Measurements from ENCODE around the gene MYBPC1.
"Not testable (repeated sequence)": the region's sequence is repeated elsewhere in the genome, so short reads cannot be mapped to it uniquely, and the experiment has no call there.

MYBPC1 gene

DNA sequence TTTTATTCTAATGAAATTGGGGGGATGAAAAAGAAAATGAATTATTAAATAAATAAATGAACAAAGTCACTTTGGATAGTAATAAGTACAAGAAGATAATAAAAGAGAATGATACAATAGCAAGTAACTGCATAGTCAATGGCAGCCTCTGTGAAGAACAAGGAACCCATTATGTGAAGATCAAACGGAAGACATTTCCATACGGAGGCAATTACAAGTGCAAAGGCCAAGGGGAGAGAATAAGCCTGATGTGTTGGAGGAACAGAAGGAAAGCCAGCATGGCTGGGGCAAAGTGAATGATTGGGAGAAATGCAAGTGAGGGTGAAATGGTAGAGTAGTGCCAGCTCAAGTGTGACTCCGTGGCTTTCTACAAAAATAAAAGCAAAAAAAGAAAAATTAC is 58.7 kb downstream of the MYBPC1 start:
- in situ Hi-C loops (cut with MboI; ENCODE audit: low sequenced_read_pairs) = no loop called here

DNA sequence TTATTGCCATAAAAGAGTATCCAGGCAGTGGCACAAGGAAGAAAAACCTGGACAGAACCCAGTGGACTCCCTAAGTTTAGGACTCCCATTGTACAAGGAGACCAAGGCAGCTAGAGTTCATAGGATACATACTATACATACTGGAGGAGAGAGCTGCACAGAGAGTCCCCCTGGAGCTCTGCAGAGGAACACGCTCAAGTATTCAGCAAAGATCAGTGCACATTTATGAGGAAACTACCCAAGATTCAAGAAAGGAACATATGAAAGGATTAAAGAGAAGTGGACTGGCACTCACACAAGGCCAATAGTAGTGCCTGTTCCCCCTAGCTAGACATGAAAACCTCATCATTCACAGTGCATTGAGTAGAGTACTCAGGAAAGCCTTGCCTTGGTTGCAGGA is 59.7 kb downstream of the MYBPC1 start:
- in situ Hi-C loops (cut with MboI; ENCODE audit: low sequenced_read_pairs) = no loop called here

DNA sequence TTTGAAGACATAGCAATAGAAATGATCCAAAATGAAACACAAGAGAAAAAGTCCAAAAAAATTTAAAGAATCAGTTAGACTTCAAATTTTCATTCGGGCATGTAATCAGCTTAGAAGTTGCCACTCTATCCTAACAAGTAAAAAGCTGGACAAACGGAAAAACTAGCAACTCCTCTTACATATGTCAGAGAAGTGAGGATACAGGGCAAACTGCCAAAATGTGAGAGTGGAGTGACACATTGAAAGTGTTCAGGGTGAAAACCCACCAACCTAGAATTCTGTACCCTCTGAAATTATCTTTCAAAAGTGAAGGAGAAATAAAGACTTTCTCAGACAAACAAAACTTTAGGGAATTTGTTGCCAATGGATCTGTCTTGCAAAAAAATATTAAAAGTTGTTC is 60.6 kb downstream of the MYBPC1 start:
- in situ Hi-C loops (cut with MboI; ENCODE audit: low sequenced_read_pairs) = no loop called here

DNA sequence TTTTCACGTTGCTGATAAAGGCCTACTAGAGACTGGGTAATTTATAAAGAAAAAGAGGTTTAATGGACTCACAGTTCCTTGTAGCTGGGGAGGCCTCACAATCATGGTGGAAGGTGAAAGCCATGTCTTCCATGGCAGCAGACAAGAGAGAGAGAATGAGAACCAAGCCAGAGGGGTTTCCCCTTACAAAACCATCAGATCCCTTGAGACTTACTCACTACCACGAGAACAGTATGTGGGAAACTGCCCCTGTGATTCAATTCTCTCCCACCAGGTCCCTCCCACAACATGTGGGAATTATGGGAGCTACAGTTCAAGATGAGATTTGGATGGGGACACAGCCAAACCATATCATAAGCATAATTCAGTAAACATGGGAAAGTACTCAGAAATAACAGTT is 65.9 kb downstream of the MYBPC1 start:
- in situ Hi-C loops (cut with MboI; ENCODE audit: low sequenced_read_pairs) = not testable (repeated sequence)

DNA sequence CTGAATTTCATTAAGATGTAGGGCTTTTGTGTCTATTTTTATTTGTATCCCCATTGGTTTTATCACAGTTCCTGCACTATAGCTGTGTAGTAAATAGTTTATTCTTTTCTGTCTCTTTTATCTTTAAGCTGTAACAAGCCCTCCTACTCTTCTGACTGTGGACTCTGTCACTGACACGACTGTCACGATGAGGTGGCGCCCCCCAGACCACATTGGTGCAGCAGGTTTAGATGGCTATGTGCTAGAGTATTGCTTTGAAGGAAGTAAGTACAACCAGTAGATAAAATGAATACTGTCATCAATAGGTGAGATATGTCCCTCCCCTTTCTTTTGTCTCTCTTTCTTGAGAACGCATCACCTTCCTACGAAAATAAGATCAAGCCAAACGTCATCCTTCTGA is 68.5 kb downstream of the MYBPC1 start:
- in situ Hi-C loops (cut with MboI; ENCODE audit: low sequenced_read_pairs) = no loop called here

DNA sequence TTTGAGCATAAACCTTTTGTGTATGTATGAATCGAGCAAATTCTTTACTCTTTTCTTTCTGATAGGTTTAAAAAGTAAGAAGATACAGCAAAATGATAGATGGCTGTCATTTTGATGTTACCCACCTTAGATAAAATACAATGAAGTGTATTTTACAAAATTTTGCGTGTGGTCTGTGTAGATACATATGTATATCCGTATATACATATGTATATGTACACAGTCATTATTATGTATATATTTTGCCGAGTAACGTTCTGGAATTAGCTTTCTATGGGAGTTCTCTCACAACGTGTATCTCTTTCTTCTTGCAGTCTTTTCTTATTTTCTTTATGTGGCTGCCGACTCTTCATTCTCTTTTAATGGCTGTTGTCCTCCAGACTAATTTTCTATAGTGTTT is 70.2 kb downstream of the MYBPC1 start:
- in situ Hi-C loops (cut with MboI; ENCODE audit: low sequenced_read_pairs) = no loop called here

DNA sequence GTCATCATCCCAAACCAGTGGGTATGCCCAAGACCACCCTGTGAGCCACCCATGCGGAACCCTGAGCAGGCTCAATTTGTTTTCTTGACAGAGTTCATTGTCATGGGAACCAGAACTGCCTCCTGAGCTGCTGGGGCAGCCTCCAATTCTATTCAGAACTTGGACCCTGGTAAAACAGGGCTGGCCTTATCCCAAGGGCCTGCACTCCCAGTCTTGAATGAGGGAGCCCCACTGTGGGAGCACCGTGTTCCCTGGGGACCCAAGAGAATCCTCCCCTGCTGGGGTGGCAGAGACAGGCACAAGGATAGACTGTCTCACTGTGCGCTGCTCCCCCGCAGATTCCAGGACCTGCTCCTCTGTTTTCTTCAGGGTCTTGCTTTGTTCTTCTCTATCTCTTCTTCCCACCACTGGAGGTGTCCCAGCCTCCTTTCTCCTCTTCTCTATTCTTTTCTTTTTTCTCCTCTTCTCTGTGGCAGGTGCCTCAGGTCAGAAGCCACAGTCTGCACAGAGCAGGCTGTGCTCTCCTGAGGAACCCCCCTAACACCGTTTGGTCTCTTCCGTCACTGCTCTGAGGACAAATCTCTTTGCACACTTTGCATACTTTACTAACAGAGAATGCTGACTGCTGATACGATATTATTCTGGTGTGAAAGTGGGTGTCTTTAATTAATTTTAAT is 71.4 kb downstream of the MYBPC1 start:
- in situ Hi-C loops (cut with MboI; ENCODE audit: low sequenced_read_pairs) = no loop called here

DNA sequence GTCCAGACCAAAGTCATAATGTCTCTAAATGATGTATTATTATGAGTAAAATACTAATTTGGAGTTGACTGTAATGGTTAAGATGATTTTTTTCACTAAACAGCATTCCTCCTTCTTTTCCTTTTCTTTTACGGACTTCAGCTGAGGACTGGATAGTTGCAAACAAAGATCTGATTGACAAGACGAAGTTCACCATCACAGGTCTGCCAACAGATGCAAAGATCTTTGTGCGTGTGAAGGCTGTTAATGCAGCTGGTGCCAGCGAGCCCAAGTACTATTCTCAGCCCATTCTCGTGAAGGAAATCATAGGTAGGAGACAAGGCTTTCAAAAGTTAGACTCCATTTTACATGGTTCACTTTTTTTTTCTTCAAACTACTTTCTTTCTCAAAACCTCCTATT is 72.8 kb downstream of the MYBPC1 start:
- in situ Hi-C loops (cut with MboI; ENCODE audit: low sequenced_read_pairs) = no loop called here

DNA sequence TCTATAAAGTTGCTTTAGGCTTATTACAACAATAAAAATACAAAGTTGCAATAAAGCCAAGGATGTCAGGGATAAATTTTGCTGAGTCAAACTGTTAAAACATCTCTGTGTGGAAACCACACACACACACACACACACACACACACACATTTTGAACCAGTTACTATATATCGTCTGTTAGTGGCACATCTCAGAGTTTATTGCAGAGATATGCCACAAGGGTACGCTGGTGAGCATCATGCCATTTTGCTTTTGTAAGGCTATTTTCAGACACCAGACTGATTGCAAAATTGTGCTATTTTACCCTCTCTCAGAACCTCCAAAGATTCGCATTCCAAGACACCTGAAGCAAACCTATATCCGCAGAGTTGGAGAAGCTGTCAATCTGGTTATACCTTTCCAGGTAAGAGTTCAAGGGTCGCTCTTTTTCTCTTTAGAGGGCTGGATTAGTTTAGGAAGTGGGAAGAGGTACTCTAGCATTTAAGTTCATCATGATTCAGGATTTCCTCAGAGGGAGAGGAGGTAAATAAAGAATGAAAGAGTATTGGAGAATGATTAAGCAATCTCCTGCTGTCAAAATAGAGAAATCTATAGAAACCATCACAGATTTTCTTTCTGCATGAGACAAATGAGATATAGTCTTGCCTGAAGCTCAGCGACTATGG is 75.4 kb downstream of the MYBPC1 start:
- in situ Hi-C loops (cut with MboI; ENCODE audit: low sequenced_read_pairs) = no loop called here

DNA sequence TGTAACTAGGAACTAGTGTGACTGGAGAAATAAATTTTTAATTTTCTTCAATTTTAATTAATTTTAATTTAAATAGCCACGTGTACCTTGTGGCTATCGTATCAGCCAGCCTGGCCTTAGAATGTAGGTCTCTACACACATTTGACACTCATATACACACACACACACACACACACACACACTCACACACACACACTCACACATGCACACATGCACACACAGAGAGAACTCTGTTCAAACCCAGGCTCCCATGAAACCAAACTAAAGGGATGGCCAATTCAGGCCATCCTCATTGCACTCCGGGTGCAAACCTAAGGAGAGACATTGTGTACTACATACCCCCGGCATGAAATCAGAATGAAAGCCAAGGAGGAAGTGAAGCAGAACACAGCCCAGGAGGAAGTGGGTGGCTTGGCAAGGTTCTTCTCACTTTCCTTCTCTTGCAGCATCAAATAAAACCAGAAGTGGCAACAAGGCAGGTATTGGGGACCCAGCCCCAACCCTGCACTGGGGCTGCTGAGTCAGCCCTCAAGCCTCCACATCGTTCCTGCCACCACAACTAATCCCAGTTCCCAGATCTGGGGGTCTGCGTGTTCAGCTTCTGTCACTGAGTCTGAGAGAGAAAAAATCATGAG is 76.5 kb downstream of the MYBPC1 start:
- in situ Hi-C loops (cut with MboI; ENCODE audit: low sequenced_read_pairs) = no loop called here

DNA sequence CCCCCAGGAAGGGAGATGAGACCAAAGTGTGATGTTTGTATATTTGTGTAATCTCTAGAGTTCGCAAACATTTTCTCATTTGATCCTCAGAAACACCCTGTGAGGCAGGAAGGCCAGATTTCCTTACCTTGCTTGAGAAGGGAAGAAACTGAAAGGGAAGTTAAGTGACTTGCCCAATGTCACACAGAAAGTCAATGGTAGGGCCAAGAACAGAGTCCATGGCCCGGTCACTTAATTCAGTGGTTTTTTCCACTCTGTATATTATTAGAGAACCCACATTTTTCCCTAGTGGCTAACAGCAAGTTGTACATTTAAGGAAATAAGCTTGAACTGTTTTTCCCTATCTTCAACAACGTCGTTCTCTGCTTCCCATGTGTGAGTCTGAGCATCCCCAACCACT is 77.1 kb downstream of the MYBPC1 start:
- in situ Hi-C loops (cut with MboI; ENCODE audit: low sequenced_read_pairs) = no loop called here

DNA sequence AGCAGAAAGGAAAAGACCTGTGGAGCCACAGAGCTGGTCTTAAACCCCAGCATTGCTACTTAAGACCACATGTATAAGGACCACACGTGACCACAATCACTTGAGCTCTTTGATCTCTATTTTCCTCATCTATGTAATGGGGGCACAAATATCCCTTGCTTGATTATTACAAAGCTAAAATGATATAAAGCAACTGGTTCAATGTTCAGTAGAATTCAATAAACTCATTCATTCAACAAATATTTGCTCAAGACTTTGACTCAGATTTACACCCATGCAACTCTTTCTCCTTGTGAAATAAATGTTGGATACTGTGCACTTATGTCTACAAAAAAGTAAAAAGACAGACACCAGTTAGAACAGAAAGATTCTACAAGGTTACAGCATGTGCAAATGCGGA is 80.8 kb downstream of the MYBPC1 start:
- in situ Hi-C loops (cut with MboI; ENCODE audit: low sequenced_read_pairs) = no loop called here

DNA sequence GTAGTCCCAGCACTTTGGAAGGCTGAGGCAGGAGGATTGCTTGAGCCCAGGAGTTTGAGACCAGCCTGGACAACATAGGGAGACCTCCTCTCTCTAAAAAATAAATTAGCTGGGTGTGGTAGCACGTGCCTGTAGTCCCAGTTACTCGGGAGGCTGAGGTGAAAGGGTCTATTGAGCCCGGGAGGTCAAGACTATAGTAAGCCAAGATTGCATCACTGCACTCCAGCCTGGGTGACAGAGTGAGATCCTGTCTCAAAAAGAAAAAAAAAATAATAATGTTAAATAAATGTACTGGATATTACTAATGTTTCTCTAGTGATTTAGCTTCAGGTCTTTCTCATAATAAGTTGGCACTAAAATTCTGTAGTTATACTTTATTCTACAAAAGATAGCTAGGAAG is 81.7 kb downstream of the MYBPC1 start:
- in situ Hi-C loops (cut with MboI; ENCODE audit: low sequenced_read_pairs) = not testable (repeated sequence)

DNA sequence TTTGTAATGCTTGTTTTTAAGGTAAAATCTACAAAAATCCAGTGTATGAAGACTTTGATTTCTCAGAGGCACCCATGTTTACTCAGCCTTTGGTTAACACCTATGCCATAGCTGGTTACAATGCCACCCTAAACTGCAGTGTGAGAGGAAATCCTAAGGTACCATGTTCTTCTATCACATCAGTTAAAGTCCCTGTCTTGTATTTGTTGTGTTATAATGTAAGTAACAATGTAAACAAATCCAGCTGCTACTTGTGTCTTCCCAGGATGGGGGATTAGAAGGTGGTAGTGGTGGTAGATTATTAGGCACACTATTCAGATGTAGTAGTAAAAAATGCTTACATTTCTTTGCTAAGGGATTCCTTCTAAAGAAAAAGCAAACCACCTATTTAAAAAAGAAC is 83.3 kb downstream of the MYBPC1 start:
- in situ Hi-C loops (cut with MboI; ENCODE audit: low sequenced_read_pairs) = no loop called here

DNA sequence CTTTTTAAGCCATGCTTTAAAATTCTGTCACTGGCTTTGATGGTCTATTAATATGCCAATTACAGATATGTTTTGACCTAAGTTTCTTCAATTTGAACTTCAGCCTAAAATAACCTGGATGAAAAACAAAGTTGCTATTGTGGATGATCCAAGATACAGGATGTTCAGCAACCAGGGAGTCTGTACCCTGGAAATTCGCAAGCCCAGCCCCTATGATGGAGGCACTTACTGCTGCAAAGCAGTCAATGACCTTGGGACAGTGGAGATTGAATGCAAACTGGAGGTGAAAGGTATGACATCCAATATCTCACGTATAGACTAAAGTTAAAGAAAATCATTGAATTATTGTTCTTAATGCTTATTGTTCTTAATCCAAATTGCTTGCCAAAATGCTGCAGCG is 85.5 kb downstream of the MYBPC1 start:
- in situ Hi-C loops (cut with MboI; ENCODE audit: low sequenced_read_pairs) = no loop called here

DNA sequence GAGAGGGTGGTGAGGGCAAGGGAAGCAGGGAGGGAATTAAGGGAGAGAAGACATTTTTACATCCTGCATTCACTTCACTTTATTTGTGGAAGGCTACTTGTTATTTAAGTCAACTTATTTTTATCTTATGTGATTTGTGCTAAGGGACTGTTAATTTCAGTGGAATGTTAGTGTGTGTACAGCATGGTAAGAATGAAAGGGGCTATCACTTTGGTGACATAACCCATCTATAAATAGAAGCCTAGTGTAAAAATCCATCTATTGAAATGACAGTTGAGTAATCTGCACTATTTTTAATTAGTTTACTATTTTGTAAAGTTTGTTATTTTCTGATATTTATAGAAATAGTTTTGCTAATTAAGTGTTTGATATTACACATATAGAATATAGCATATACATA is 85.9 kb downstream of the MYBPC1 start:
- in situ Hi-C loops (cut with MboI; ENCODE audit: low sequenced_read_pairs) = no loop called here

DNA sequence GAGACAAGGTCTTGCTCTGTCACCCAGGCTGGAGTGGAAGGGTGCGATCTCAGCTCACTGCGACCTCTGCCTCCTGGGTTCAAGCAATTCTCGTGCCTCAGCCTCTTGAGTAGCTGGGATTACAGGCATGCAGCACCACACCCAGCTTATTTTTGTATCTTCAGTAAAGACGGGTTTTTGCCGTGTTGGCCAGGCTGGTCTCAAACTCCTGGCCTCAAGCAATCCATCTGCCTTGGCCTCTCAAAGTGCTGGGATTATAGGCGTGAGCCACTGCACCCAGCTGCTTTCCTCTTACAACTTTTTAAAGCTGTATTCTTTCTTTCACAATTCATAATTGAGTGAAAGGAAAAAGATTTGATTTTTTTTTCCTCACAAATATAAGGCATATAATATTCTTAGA is 86.9 kb downstream of the MYBPC1 start:
- in situ Hi-C loops (cut with MboI; ENCODE audit: low sequenced_read_pairs) = not testable (repeated sequence)

DNA sequence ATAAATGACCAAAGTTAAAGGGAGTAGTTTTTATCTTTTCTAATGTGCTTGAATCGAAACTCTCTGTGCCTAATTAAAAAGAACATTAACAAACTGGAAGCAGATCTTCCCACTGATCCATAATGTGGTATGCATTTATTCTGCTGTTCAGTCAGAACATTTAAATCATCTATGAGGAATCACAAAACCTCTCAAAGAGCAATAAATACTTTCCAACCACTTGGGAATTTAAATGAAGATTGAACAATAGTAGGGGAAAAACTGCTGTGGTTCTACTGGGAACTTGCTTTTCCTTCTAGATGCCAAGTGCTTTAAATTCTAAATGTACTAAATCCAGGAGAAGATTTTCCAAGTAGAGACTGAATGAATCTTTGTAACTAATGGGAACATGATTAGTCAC is 90.3 kb downstream of the MYBPC1 start:
- in situ Hi-C loops (cut with MboI; ENCODE audit: low sequenced_read_pairs) = no loop called here

DNA sequence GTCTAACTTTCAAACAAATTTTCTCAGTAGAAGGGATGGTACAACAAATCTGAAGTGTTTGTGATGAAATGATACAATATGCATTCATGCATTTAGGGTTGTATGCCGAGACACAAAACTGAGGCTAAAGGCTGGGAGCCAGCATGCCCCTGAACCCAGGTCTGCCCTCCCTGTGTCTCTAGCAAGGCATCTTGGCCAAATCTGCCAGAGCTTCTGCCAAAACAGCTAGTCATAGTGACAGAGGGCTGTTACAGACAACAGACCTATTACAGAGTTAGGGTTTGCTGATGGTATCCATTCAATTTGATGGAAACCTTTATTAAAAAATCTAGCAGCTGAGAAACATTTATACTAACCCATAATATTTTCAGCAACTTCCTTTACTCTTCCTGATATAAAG is 91.4 kb downstream of the MYBPC1 start:
- in situ Hi-C loops (cut with MboI; ENCODE audit: low sequenced_read_pairs) = no loop called here

DNA sequence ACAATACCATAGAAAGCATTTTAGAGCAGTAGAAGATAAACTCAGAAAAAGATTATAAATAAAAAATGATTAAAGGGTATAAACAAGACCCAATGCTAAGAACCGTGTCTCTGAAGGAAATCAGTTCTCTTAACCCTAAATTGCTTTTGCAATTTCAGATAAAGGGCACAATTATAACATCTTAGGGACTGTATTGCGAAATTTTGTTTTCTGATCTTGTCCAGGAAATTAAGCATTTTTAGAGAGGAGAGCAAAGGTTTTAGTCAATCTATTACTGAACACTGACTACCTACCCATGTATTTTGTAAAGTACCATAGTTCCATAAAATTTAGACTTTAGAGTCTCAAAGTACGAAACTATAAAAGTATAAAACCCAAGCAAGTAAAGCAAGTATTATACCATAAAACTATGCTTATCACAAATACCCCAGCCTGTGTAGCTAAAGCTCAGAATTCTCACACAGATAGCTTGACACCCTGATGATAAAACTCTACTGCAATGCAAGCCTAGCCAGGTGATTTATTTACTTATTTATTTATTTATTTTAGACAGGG is 95.8 kb downstream of the MYBPC1 start:
- in situ Hi-C loops (cut with MboI; ENCODE audit: low sequenced_read_pairs) = no loop called here

DNA sequence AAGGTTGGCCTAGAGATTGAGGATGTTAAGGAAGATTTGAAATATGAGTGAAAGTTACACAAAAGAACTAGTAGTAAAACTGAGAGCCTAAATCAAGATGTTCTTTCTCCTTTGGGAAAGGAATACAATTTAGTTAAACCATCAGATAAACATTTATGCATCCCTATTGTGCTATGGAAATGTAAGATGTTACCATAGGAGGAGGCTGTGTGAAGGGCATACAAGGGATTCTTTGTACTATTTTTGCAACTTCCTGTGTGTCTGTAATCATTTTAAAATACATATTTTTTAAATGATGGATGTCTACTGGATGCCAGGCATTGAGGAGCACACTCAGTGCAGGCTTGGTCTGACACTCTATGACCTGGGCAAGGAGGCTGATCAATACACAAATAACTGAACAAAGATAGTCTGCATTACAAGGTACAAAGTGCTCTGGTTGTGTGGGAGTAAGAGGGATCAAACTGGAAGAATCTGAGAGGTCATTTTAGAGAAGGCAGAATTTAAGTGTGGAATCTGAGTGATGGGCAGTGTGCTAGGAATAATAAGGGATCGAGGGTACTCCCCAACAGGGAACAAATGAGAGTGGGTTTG is 96.8 kb downstream of the MYBPC1 start:
- in situ Hi-C loops (cut with MboI; ENCODE audit: low sequenced_read_pairs) = no loop called here

All from HL-60/S4 treated with phorbol 12-myristate 13-acetate at 8.2 ng/mL for 4 days and 3 days (cell line).